Activated B cell treated with CpG ODN at 0.5 μM for 24 hours (primary cell): ENCODE data around the gene SULT1B1. TPM values are rescaled to one million over a fixed set of nuclear protein-coding genes. Genes with fewer than 3 reads are reported as not detected.

ENCODE experiments used
- ATAC-seq: fragments of 200-7000 bp; cut with Tn5 transposase; one replicate; pipeline ENCODE4 v1.10.0; 2021; ENCODE audit warnings: low read depth, mild to moderate bottlenecking, moderate library complexity
- CTCF ChIA-PET: fragments of 350-600 bp; sonication (Branson Sonifier 250); formaldehyde crosslinking; loops from one replicate; lab custom pipeline; 2021; ENCODE audit warnings: antibody characterized with exemption; lab: Charles Lee
- POLR2A ChIA-PET: fragments of 350-600 bp; sonication (Branson Sonifier 250); formaldehyde crosslinking; loops from one replicate; lab custom pipeline; 2021; ENCODE audit warnings: antibody characterized with exemption; lab: Charles Lee
- DNase-seq: peaks from one replicate; pipeline ENCODE4 v3.0.0; 2022
- H3K27ac Mint-ChIP-seq: one replicate; pipeline ENCODE4 v1.8.0; 2020; ENCODE audit warnings: mixed read lengths
- H3K27me3 Mint-ChIP-seq: one replicate; pipeline ENCODE4 v1.8.0; 2021; ENCODE audit warnings: mixed read lengths
- H3K36me3 Mint-ChIP-seq: one replicate; pipeline ENCODE4 v1.8.0; 2021; ENCODE audit warnings: low read depth, mixed read lengths
- H3K4me1 Mint-ChIP-seq: one replicate; pipeline ENCODE4 v1.8.0; 2021; ENCODE audit warnings: mixed read lengths
- H3K4me3 Mint-ChIP-seq: one replicate; pipeline ENCODE4 v1.8.0; 2020; ENCODE audit warnings: mild to moderate bottlenecking, mixed read lengths
- H3K9me3 Mint-ChIP-seq: one replicate; pipeline ENCODE4 v1.8.0; 2020; ENCODE audit warnings: mixed read lengths
- intact Hi-C: fragments of 100-400 bp; cut with micrococcal nuclease; formaldehyde crosslinking; loops from one replicate; pipeline ENCODE4 v1.15.1; 2024
- total RNA-seq: library from RNA; stranded (reverse); gene quantifications from 2 replicates; pipeline ENCODE4 v1.2.3, GENCODE V29; 2022
- TF ChIP-seq, protein P1 (sequence below): fragments of 200-600 bp; IDR thresholded peaks from one replicate; pipeline ENCODE4 v1.8.0; 2022; ENCODE audit warnings: antibody characterized with exemption, mild to moderate bottlenecking

The SULT1B1 gene
- total RNA-seq, 1 donor from 2014 or later, result 0.04 TPM

DNA sequence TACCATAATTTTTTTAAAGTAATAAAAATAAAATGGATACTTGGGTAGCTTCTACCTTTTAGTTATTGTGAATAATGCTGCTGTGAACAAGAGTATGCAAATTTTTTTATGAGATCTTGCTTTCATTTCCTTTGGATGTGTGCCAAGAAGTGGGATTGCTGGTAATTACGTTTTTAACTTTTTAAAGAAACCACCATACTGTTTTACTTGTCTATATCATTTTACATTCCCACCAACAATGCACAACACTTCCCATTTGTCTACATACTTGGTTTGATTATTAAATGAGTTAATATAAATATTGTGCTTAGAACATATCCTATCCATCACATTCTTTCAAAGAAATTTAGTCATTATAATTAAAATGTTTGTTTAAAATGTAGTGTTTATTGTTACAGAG is 3.9 kb upstream of the SULT1B1 start:
- Mint-ChIP-seq H3K4me3 (no peak overlapping the region), H3K9me3 (no peaks in the 10 kb centered on the region), H3K36me3 (no peaks in the 10 kb centered on the region), H3K27ac (no peak overlapping the region), H3K4me1 (no peaks in the 10 kb centered on the region), H3K27me3 (no peaks in the 10 kb centered on the region)
- DNase-seq, result no peak
- TF ChIP-seq, protein P1, sequence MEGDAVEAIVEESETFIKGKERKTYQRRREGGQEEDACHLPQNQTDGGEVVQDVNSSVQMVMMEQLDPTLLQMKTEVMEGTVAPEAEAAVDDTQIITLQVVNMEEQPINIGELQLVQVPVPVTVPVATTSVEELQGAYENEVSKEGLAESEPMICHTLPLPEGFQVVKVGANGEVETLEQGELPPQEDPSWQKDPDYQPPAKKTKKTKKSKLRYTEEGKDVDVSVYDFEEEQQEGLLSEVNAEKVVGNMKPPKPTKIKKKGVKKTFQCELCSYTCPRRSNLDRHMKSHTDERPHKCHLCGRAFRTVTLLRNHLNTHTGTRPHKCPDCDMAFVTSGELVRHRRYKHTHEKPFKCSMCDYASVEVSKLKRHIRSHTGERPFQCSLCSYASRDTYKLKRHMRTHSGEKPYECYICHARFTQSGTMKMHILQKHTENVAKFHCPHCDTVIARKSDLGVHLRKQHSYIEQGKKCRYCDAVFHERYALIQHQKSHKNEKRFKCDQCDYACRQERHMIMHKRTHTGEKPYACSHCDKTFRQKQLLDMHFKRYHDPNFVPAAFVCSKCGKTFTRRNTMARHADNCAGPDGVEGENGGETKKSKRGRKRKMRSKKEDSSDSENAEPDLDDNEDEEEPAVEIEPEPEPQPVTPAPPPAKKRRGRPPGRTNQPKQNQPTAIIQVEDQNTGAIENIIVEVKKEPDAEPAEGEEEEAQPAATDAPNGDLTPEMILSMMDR, result no peak
- CTCF ChIA-PET, result no interaction called here
- POLR2A ChIA-PET, result no interaction called here
- ATAC-seq, result no peak
- intact Hi-C loops, result no loop called here

DNA sequence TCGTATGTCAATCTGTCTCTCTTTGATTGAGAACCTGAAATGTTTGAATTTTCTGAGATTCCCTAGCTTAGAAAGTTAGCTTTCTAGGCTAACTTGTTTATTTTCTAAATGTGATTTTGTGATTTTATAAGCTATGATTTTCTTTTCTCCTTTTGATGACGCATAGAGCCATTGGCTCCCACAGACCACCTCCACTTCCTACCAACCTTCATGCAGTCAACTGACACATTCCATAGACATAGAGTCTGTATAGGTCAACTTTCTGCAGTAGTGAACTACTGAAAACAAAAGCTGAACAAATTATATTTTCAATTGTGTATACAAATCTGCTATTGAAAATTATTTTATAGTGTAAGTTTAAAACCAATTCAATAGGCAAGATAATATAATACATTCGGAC is 2.8 kb upstream of the SULT1B1 start:
- ChIA-PET POLR2A (no interaction called here), CTCF (no interaction called here)
- Mint-ChIP-seq H3K4me3 (no peak overlapping the region), H3K36me3 (no peaks in the 10 kb centered on the region), H3K27ac (no peak overlapping the region), H3K27me3 (no peaks in the 10 kb centered on the region), H3K4me1 (no peaks in the 10 kb centered on the region), H3K9me3 (no peaks in the 10 kb centered on the region)
- TF ChIP-seq, protein P1, result no peak
- DNase-seq (no peak), ATAC-seq (no peak)
- intact Hi-C loops, result no loop called here

DNA sequence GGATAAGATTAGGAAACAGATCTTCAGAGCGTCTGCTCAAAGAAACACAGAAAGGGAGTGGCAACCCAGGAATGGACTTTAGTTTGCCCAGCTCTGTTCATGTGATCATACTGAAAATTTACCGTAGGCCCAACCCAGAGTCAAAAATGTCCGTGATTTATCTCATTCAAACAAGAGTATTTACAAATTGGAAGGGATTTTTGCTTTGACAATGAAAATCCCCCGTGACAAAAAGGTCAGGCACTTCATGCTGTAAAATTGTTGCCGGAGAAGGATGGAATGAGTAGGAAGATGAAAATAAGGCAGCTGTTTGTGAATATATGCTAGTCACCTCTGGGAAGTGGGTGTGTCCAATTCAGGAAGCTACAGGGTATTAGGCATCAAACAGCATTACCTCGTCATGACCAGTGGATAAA is 1.2 kb downstream of the SULT1B1 start:
- TF ChIP-seq, protein P1, result no peak
- CTCF ChIA-PET, result no interaction called here
- intact Hi-C loops, result no loop called here
- H3K4me3 Mint-ChIP-seq, result no peak overlapping the region
- H3K9me3 Mint-ChIP-seq, result no peaks in the 10 kb centered on the region
- H3K27ac Mint-ChIP-seq, result no peak overlapping the region
- ATAC-seq, result no peak
- H3K36me3 Mint-ChIP-seq, result no peaks in the 10 kb centered on the region
- DNase-seq, result no peak
- POLR2A ChIA-PET, result no interaction called here
- H3K4me1 Mint-ChIP-seq, result no peaks in the 10 kb centered on the region
- no peaks in the 10 kb centered on the region for H3K27me3 Mint-ChIP-seq

DNA sequence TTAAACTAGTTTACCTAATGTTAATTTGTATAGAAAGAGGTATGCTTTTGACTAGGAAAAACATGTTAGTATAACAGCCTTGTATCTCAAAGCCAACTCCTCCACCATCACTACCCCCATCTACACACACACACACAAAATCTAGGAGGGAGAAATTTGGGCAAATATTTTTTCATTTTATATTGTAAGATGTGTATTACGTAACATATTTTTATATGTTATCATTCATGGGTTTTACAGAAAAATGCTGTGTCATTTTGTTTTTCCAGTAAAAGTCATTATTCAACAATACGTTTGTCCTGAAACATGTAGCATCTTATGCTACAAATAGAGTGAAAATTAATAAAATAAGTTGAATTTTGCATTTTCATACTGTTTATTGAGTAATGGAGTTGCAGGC is 3.0 kb downstream of the SULT1B1 start:
- Mint-ChIP-seq H3K36me3 (no peaks in the 10 kb centered on the region), H3K4me1 (no peaks in the 10 kb centered on the region), H3K9me3 (no peaks in the 10 kb centered on the region), H3K4me3 (no peak overlapping the region), H3K27me3 (no peaks in the 10 kb centered on the region), H3K27ac (no peak overlapping the region)
- POLR2A ChIA-PET, result no interaction called here
- CTCF ChIA-PET, result no interaction called here
- TF ChIP-seq, protein P1, result no peak
- intact Hi-C loops, result no loop called here
- ATAC-seq (no peak), DNase-seq (no peak)

DNA sequence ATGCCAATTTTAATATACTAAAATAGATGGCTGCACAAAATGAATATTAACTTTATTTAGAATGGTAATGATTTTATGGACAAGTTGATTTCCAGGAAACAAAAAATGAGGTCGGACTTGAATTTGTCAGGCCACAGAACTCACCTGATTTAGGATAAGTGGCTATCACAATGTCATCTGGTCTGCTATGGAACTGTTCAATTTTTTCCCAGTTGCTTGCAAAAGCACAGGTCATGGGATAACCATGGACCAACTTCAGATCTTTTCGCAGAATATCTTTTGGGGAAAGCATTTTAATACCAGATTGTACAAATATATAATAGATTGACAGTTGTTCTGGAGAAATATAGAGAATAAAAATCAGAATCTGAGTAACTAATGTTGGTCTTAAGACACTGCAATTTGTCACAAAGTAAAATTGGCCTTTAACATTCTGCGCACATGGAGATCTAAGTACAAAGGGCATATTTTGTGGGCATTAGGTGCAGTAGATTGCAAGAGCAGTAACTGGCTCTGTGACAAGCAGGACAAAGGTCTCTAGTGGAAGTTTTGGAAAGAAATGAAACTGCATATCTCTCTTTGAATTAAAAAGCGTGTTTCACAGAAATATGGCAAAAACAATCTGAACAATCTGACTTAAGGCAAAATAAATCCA is 5.4 kb downstream of the SULT1B1 start:
- no peaks in the 10 kb centered on the region for H3K36me3 Mint-ChIP-seq
- CTCF ChIA-PET, result no interaction called here
- H3K27me3 Mint-ChIP-seq, result no peaks in the 10 kb centered on the region
- DNase-seq (no peak), ATAC-seq (no peak)
- H3K9me3 Mint-ChIP-seq, result no peaks in the 10 kb centered on the region
- H3K4me1 Mint-ChIP-seq, result no peaks in the 10 kb centered on the region
- no peak overlapping the region for H3K4me3 Mint-ChIP-seq
- intact Hi-C loops, result no loop called here
- POLR2A ChIA-PET, result no interaction called here
- H3K27ac Mint-ChIP-seq, result no peak overlapping the region
- TF ChIP-seq, protein P1, result no peak
